GM21619 (cell line): ENCODE data around the gene DCDC2B.

ENCODE experiments used
- ATAC-seq: cut with Tn5 transposase; IDR thresholded peaks from one replicate; pipeline ENCODE4 v1.9.1; 2021; ENCODE audit not compliant: unreplicated experiment

The DCDC2B gene

DNA sequence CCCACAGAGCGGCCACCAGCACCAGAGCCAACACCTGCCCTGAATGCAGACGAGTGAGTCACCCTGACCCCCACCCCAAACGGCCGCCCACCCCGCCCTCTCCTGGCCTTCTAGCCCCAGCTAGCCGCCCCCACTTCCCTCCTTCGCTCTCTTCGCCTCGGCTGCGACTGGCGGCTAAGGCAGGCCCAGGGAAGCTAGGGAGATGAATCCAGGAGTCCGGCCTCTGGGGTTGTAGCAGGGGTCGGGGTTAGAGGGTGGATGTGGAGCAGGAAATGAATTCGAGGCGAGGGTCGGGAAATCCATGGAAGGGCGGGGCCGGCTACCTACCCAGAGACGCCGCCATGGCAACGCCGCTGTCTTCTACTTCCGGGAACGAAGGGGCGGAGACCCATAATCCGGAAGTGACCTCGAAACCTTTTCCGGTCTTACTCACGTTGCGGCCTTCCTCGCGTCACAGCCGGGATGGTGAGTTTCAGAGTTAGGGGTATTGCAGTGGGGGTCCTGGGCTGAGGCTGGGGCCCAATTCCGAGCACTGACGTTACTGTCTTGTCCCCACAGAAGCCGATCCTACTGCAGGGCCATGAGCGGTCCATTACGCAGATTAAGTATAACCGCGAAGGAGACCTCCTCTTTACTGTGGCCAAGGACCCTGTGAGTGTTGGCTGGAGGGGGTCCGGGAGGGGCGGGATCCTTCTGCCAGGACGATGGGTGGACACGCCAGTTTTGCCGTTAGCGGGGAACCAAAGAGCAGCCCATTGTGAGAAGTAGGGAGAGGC is 13.3 kb downstream of the DCDC2B start, which contains the start of the genes EIF3I and TMEM234:
EIF3I (plus strand) TSS at position 428 of the 776 bp plus-strand sequence; CDS start at position 463, 35 bp downstream.
TMEM234 (minus strand) TSS at position 374 of the 776 bp plus-strand sequence; CDS start at position 343, 31 bp downstream.
- ATAC-seq: peak; percentile 97

DNA sequence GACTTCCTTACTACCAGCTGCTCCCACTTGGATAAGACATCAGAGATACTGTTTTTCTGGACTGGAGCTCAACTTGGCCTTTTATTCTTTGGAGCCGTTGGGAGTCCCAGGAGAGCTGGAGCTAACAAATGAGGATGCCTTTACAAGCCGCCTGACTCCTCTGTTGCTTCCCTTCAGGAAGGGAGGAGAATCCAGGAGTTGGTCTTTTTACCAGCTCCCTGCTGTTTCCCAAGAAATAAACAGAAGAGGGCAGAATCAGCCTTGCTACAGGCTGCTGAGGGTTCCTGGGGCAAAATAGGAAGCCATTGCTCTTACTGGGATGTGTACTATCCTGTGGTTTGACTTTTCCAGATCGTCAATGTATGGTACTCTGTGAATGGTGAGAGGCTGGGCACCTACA is 14.8 kb downstream of the DCDC2B start:
- no peak for ATAC-seq

DNA sequence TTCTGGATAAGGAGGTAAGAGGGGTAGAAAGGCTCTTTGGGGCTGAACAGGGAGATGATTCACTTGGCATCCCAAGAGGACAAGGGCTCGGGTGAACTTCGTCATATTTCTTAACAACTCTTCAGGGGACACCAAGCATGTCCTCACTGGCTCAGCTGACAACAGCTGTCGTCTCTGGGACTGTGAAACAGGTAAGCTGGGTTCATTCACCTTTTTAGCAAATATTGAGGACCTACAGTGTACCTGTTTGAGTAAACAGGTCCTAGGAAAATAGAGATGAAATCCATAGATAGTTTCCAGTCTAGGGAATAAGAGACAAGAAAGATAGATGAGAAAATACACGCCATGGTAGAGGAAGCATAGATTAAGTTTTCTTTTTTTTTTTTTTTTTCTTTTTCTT is 15.4 kb downstream of the DCDC2B start:
- no peak for ATAC-seq

DNA sequence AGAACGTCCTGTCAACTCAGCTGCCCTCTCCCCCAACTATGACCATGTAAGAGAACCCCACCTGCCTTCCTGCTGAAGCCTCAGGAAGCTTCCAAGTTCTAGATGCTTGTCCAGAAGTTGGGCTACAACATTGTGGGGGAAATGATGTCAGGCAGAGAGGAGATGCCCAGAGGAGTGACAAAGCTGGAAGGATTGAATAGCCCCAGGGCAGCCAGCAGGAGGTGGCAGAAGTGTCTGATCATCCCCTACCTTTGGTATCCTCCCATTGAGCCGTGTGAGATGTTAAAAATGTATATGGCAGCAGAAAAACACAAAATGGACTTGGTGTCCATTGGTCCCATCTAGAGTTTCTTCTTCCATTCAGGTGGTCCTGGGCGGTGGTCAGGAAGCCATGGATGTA is 19.9 kb downstream of the DCDC2B start:
- no peak for ATAC-seq

DNA sequence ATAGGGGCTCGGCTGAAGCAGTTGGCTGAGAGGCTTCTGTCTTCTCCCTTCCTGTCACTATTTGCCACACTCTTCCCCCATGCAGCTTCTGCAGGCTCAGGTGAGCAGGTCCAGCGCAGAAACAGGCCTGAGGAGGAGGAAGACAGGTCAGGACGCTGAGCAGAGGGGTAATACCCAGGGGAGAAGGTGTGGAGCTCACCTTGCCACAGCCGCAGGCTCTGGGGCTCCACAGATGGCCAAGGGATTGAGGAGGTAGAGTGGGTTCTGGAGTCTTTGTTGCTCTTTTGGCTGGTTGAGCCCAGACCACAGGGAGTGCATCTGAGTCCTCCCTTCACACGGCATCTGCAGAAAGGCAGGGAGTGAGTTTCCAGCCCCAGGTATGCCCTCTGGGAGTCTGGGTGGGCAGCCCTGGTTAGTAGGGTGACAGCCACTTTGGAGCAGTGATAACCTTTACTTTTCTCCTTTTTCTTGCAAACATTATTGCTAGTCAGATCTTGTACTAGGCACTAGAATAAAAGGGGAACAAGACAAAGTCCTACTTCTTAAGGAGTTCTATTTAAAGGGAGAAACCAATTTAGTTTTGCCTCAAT is 23.0 kb downstream of the DCDC2B start:
- no peak for ATAC-seq

DNA sequence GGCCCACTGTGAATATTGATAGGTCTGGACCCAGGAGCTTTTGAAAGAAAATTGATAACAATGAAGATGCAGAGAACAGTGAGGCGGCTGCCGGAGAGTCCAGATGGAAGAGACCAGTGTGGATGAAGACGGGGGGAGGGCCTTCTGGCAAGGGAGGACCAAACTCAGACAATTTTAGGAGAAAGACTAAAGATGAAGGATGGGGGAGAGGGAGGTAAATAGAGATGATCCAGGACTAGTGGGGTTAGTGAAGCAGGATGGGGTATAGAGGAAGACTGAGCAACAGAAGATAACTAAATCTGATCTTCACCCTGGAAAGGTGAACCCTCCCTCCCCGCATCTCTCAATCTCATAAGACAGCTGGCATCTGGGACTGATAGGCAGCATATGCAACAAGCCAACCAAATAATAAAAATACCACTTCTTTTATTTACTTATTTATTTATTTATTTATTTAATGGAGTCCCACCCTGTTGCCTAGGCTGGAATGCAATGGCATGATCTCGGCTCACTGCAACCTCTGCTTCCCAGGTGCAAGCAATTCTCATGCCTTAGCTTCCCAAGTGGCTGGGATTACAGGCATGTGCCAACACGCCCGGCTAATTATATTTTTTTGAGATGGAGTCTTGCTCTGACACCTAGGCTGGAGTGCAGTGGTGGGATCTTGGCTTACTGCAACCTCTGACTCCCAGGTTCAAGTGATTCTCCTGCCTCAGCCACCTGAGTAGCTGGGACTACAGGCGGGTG is 23.8 kb downstream of the DCDC2B start:
- no peak for ATAC-seq

DNA sequence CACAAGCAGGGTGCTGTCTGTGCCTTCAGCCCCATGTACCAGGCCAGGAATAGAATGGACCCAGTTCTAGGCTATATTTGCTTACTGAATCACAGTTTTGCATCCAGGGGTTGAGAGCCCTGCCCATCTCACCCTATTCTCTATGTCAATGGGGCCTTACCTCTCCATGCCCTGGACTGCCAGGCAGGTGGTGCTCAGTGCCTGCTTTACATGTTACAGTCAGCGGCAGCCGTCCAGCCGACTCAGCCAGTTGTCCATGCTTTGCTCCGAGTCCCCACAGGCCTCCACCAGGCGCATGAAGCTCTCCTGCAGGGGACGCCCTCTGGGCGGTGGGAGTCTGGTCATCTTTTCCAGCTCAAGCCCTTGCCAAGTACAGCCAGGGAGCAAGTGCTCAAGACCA is 25.9 kb downstream of the DCDC2B start:
- ATAC-seq: no peak

DNA sequence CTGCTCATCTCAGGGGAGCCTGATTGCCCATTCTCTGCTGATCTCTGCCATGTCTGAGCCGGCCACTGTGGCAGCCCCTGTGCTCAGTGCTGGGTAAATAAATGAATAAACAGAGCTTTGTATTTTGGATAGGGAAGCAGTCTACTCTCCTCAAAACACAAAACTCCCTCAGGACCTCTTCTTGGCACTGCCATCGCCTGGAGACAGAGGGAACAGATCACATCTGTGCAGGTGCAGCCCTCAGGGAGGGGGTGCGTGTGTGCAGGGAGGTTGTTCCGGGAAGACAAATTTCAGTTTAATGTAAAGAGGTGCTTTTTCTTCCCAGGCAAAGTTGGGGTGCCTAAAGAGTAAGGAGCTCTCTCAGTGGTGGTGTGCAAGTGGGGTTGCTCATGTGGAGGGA is 30.4 kb downstream of the DCDC2B start:
- no peak for ATAC-seq

DNA sequence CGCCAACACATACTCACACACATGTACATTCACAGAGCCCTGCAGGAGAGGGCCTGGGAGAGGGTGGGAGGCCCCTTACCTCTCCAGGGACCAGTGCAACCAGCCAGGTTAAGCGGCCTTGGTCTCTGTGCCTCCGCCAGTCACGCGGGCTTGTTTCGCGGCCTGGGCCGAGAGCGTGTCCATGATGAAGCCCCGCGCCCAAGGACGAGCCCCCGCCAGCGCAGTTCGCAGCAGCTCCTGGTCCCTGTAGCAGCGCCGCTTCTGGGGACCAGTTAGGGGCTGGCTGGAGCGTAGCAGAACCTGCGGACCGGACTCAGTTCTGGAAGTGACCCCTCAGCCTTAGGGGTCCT is 30.9 kb downstream of the DCDC2B start:
- ATAC-seq: no peak

DNA sequence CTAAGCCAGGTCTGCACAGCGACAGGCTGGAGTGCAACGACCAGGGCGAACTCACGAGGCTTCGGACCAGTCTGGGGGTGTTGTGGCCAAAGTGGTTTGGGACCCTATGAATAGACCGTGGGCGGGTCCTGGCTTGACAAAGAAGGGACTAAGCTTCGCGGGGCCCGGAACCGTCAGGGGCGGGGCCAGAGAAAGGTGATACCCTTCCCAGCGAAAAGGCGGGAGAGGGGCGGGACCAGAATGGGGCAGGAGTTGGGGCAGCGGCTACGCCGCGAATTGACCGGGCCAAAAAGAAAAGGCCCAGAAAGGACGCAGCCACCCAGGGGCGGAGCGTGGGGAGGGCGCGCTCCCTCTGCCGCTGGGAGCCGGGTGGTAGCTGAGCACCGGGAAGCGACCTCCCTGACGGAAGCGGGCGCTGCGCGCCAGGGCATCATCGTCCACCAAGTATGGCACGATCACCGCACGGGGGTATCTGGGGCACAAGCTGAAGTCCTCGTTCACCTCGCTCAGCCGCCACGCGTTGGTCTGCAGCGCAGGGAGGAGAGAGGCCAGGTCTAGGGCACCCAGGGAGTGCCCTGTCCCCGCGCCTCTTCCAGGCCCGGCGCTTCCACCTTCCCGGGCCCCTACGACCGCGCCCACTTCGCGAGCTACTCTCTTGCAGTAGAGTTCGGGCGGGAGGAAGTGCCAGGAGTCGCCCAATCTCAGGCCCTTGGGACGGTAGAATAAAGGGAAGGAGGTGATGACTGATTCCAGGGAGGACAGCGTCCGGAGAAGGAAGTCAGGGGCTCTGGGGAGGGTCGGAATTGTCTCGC is 31.5 kb downstream of the DCDC2B start:
- ATAC-seq: peak; percentile 45

DNA sequence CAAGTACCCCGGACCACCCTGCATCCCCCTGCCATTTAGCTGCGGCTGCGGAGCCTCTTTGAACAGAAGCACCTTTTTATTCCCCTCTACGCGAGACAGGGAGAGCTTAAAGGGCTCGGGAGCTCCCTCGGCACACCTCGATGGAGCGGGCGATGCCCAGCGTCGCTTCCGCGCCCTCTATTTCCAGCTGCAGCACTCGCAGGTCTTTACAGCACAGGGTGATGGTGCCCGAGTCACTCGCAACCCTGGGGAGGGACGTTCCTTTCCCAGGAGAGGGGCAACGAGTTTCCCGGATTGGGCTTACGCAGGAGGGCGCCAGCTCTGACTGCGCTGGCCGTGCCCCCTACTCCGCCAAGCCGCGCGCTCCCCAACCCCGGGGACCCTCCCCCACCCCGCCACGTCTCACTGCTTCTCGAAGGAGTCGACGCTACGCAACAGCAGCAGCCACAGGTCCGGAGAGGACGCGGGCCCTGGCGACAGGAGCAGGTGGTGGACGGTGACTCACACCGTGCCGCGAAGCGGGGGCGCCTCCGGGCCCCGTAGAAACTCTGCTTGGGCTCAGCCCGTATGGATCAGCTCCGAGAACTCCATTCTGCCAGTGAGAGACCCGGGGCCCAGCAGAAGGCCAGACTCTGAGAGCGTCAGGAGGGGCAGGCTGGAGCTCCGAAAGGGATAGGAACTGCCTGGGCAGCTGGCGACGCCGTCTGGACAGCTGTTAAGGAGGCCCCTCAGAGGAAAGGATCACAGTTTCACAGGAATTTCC is 32.3 kb downstream of the DCDC2B start:
- peak; percentile 45 for ATAC-seq

DNA sequence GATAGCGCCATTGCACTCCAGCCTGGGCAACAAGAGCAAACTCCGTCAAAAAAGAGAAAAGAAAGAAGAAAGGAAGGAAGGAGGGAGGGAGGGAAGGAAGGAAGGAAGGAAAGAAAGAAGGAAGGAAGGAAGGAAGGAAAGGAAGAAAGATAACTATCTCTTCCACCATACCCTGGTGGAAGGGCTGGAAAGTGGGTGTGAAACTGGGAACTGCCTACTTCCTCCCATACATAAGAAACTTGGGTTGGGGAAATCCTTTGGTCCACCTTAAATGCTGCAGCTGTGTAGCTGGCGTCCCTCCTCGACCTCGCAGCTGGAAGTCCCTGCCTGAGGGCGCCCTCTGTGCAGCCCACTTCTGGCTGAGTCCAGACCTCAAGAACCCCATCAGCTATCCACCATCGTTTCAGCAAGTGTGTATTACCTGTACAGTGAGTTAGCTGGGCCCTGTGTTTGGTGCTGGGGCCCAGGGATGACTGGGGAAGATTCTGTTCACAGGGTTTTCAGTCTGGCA is 33.5 kb downstream of the DCDC2B start:
- no peak for ATAC-seq

DNA sequence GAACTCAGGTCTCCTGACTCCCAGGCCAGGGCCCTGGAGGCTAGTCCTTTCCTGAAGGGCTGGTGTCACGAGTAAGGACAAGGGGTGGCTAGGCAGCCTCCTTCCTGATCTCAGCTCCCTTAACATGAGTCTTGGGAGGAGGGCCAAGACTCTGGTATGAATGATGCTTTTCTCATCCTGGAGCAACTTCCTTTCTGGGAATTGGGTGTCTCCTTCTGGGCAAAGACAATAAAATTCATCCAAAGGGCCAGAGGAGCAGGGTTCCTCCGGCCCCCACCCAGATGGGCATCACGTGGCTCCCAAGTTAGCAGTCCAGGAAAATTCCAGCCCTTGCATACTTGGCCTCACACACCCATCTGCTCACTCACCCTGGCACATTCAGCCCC is 38.0 kb downstream of the DCDC2B start, which contains the start of gene FAM167B:
FAM167B (plus strand) TSS at position 335 of the 386 bp plus-strand sequence. CDS start 200 bp downstream, outside the sequence.
- ATAC-seq: no peak

DNA sequence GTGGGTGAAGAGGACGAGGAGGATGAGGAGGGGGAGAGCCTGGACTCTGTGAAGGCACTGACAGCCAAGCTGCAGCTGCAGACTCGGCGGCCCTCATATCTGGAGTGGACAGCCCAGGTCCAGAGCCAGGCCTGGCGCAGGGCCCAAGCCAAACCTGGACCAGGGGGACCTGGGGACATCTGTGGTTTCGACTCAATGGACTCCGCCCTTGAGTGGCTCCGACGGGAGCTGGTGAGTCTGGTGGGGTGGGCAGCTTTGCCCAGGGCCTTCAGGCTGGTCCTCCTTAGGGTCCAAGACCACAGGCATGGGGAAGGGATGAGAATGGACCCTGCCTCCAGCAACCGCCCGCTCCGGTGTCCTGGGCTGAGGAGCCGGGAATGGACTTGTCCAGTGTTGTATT is 38.6 kb downstream of the DCDC2B start:
- ATAC-seq: no peak

DNA sequence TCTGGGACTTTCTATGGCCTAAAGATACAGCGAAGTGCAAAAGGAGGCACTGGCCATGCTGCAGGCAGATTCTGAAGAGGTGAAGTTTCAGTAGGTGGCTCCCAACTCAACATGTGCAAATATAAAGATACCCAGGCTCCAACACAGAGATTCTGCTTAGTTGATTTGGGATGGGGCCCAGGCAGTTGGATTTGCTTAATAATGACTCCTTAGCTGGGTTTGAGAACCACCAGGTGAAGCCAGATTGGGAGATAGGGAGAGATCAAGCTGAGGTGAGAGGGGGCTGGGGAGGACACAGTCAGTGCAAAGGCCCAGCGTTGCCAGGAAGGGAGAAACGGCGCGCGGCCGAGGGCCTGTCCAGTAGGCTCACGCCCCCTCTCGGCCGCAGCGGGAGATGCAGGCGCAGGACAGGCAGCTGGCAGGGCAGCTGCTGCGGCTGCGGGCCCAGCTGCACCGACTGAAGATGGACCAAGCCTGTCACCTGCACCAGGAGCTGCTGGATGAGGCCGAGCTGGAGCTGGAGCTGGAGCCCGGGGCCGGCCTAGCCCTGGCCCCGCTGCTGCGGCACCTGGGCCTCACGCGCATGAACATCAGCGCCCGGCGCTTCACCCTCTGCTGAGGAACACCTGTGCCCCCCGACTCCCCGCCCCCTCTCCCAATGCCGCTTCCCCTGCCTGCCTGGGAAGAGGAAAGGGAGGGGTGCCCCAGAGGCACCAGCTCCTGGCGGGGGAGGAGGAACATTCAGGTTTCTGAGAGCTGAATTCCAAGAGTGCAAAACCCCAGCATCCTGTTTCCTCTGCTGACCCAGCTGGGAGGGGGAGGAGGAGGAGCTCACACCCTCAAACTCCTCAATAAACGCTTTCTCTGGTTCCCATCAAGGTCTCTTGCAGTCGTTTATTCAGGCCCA is 39.3 kb downstream of the DCDC2B start:
- no peak for ATAC-seq

DNA sequence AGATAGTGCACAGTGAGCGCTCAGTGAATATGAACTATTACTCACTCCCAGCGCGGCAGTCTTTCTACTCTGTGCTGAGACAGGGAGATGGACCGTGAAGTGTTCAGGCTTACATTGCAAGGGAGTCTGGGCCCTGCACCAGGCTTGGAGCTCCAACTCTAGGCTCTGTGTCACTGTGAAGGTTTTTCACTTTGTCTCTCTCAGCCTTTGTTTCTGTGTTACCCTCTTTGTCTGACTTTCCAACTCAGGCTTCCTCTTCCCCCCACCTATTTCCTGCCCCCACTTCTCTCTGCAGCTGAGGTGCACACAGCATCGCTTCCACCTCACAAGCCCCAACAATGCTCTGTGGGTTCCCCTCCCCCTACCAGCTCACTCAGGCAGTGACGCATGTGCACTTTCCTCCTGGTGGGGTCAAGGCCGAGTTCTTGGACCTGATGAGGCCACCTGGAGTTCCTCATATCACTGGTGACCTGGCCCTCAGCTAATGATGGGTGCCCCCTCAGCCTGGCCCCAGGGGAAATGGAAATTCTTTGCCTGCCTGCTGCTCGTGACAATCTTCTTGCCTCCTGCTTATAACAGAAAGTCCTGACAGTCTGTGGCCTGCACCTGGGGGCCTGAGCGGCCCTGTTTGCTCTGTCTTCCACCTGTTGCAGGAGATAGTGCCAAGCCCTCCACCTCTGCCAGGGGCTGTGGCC is 41.1 kb downstream of the DCDC2B start:
- ATAC-seq: peak; percentile 44

DNA sequence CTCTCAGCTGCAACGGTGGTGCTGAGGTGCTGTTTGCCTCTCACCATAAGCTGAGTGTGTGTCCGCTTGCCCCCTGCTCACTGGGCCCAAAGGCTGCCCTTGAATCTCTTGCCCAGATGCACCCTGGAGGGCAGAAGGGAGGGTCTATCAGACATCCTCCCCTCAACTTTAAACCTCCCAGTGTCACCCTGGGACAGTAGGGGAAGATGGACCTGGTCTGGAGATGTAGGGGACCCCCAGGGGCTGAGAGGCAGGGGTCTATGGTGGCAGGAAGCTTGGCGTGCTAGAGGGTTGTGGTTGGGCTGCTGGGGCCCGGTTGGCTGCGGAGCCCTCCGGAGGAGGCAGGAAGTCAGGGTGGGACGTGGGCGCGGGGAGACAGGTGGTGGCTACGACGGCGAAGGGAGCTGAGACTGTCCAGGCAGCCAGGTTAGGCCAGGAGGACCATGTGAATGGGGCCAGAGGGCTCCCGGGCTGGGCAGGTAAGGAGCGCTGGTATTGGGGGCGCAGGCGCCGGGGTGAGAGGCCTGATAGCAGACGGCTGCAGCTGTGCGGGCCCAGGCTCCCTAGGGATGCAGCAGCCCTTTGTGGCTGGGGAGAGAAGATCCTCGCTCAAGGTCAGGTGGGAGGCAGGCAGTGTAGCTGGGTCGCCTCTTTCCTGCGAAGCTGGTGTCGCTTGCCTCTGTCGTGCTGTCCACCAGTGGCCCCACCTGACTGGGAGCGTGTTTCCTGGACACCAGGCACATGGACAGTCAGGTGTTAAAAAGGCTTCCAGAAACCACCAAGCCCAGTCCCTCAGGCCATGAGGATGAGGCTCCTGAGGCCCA is 42.2 kb downstream of the DCDC2B start, which contains the start of gene LCK:
LCK (plus strand) TSS at position 373 of the 824 bp plus-strand sequence. CDS start 23,065 bp downstream, outside the sequence.
- ATAC-seq: peak; percentile 26
